GM04504 (cell line): ENCODE measurements around the gene BPTF.
"Not testable (repeated sequence)": the region's sequence is repeated elsewhere in the genome, so short reads cannot be mapped to it uniquely, and the experiment has no call there.

Experiments used
- DNase-seq: peaks from one replicate; pipeline ENCODE4 v3.0.0-alpha.2; 2012; ENCODE audit warnings: low read depth

The BPTF gene

DNA sequence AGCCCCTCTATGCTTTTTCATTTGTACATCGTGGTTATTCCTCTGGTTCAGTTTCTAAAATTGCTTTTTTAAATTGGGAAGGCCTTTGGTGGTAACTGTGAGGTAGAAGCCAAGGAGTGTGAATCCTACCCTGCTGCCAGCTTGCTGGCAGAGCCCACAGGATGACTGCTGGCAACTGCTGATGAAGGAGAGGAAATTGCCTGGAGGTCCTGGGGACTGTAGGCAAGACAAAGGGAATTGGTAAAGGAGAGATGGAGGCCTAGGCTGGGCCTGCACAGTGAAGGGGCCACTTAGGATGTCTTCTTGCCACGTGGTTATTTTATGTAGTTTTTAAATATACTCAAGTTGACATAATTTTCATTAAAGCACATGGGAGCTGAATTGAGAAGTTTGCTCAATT lies 155.2 kb downstream of the BPTF start:
- no peak for DNase-seq

DNA sequence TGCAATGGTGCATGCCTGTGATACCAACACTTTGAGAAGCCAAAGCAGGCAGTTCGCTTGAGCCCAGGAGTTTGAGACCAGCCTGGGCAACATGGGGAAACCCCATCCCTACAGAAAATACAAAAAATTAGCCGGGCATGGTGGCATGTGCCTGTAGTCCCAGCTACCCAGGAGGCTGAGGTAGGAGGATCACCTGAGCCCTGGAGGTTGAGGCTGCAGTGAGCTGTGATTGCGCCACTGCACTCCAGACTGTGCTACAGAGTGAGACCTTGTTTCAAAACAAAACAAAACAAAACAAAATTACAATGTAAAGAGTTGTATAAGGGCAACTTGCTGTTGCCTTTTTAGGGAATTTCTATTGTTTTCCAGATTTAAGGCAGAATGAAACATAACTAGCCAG lies 155.6 kb downstream of the BPTF start:
- not testable (repeated sequence) for DNase-seq

DNA sequence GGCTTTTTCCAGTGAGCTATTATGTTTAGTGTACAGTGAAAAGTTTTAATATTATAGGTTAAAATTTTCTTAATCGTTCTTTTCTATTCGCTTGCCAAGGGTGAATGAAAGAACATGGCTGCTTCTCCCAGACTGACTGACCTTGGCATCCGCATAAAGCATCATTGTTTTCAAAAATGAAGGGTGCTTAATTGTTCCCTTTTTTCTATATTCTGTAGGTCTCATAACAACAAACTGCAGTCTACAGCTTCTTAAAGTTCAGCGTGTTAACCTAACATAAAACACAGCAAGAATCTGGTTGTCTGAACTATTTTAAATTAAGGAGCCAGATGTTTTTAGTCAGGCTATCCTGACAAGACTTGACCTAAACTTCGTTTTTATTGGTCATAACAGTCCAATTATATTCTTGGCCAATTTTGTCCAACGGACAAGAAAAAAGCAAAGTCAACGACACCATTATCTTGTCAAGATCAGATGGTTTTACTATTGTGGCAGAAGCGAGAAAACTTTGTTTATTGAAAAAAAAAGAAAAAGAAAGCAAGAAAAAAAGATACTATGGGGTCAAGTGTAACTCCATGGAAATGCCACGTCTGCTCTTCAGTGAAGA lies 156.8 kb downstream of the BPTF start:
- no peak for DNase-seq

DNA sequence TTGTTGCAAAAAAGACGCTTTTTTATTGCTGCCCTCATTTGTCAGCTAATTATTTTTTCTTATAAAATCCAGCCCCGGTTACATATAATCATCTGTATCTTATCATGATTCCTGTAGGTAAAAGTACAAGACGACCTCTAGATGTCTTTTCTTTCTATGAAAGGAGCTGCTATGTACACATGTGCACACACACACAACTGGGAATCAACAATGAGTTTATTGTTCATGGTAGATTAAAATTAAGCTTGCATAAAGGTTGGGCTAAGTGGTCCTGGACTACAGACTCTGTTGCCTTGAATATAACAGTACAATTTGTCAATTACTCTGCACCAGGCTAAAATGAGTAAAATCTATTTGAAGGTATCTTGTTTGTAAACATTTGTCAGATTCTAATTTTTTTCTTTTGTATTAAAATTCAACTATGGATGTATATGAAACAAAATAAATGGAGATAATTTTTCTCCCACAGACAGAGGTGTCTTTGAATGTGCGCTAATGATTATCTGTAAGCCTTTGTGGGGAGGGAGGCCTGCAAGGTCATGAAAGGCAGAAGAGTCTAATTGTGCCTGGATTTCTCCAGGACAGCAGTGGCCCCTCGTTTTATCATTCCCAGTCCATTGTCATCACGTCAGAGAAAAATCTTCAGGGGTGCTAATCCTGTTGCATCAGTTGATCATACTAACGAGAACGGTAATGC lies 157.5 kb downstream of the BPTF start:
- no peak for DNase-seq

DNA sequence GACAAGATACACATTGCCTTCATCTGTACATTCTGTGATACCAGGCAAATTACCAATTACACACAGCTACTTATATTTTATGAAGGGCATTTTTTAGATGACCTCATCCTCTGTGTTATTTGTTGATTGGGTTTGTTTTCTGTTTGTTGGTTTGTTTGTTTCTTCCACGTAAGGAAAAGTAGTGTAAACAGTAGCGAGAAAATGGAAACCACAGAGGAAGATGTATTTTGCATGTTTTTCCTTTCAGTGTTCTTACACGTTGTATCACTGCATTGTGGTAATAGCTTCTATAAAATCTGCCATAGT lies 158.0 kb downstream of the BPTF start:
- DNase-seq: no peak

DNA sequence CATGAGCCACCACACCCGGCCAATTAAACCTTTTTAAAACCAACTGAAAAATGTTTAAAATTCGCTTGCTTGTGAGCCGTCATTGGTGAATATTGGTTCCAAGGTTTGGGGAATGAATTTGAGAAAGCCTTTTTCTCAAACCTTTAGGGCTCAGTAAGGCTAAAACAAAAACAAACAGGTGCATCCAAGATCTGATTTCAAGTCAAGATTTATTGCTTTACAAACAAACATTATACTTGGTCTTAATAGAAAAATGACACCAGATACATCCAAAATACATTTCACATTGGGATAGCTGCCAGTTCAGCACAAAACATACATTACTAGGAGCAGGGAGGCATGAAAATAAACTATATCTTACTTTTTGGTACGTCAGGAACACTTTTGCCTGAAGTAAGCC lies 165.6 kb downstream of the BPTF start:
- DNase-seq: no peak

DNA sequence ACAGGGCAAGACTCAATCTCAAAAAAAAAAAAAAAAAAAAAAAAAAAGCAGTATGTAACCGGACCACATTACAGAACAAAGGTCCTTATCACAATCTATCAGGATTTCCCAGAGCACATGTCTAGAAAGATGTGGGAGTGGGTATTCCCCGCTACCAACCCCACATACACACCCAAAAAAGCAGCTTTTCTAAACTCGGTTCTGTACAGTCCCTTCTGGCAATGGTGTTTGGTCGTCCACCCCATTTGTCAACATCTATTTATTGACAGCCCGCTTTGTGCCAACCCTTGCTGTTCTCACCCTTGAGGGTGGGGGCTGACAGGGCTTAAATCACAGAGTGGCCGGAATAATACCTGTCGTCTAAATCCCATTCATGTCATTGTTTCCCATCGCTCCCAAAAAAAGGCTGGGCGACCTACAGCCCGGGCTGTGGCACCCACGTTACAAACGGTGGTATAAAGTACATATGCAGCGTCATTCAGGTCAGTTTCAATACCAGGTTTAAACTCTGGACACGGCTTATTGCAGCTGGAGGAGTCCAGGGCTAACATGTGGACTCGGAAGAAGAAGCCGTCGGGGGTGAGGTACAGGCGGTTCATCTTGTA lies 167.3 kb downstream of the BPTF start:
- no peak for DNase-seq

DNA sequence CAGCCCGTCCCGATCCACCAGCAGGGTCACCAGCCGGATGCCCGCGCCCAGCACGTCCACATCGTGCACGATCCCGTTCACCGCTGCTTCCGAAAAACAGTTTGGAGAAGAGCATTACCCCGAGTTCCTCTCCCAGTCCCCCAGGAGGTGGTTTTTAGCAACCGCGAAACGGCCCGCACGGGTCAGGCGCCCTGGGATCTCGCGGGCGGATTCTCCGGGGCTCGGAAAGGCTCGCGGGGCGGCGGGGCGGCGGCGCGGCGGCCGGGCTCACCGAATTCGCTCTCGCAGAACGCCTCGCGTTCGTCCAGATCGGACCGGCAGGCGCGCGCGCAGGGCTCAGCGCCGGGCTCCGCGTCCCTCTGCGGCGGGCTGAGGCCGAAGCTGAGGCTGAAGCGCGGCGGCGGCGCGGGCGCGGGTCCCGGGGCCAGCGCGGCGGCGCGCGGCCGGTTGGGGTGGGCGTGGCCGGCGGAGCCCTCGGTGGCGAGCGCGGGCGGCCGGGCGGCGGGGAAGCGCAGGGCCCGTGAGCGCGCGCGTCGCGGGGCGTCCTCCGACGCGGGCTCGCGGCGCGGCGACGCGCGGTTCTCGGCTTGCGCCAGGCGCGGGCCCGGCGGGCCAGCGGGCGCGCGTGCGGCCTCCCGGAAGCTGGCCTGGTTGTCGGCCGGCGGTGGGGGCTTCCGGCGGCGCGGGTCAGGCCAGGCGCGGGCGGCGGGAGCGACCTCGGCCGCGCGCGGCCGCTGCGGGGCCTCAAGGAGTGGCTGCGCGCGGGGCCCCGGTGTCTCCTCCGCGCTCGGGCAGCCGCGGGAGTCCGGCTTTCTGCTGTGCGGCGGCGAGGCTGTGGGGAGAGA lies 168.1 kb downstream of the BPTF start:
- DNase-seq: peak; percentile 69

DNA sequence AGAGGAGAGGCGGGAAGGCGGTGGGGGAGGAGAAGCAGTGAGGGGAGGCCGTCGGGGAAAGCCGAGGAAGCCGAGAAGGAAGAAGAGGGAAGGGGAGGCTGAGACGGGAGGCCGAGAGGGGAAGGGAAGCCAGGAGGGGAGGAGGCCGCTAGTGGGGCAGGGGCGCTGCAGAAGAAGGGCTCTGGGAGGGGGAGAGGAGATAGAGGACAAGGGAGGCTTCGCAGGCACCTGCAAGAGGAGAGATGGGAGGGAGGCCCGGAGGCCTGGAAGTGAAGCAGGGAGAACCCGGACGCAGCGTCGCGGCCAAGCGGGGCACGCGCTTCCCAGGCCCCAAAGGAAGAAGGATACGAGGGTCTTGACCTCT lies 168.7 kb downstream of the BPTF start:
- no peak for DNase-seq

DNA sequence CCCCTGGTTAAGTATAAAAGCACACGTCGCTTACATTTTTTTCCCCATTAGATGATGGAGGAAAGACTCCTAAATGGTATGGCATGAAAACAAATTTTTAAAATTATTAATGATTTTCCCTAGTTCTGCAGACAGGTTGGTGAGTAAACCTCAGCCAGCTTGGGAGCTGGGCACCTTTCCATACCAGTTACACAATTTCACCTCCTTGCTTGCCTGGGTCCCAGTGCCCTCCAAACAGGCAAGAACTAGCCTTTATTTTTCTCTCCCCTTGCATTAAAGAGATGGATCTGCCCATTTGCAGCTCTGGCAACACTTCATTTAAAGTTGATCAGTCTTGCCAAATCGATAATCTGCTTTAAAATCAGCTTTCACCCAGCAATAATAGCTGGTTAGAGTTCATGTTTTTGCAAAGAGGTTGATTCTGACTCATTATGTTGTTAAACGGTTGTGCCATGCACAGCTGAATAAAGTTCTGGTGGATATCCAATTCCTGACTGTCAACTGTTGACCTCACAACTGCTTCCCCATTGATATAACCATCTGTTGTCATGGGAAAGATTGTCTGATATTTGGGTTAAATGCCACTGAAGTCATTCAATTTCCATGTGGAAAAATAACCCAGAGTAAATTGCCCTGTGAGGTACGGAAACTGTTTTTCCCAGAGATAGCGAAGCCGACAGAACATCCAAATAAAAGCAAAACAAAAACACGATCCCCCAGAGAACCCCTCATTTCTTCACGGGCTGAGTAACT lies 169.7 kb downstream of the BPTF start:
- DNase-seq: peak; percentile 74

DNA sequence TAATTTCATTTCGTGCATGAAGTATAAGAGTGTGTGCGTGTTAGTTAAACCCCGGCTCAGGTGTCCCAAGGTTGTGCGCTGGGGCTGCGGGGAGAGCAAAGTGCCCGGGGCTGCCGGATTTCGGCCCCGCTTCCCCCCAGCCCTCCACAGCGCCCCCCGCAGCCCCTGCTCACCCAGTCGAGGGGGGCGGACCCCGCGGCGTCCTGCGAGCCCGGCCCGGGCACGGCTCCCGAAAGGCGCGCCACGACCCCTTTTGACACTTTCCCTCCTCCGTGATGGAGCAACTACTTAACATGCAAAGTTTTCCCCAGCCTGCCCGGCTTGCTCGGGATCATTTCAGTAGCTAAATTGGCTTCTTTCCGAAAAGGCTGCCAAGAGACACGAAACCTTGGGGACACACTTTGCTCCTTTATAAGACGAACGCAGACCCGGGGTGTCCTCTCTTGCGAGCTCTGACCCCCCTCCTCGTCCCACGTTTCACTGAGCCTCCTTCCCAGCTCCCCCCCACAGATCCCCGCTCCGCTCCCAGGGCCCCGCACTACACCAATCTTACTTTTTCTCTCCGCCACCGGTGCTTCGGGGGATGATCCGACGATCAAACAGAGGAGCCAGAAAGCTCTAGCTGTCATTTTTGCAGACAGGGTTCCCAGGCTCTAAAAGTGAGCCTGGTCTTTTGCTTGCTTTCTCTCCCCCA lies 170.4 kb downstream of the BPTF start:
- DNase-seq: no peak

DNA sequence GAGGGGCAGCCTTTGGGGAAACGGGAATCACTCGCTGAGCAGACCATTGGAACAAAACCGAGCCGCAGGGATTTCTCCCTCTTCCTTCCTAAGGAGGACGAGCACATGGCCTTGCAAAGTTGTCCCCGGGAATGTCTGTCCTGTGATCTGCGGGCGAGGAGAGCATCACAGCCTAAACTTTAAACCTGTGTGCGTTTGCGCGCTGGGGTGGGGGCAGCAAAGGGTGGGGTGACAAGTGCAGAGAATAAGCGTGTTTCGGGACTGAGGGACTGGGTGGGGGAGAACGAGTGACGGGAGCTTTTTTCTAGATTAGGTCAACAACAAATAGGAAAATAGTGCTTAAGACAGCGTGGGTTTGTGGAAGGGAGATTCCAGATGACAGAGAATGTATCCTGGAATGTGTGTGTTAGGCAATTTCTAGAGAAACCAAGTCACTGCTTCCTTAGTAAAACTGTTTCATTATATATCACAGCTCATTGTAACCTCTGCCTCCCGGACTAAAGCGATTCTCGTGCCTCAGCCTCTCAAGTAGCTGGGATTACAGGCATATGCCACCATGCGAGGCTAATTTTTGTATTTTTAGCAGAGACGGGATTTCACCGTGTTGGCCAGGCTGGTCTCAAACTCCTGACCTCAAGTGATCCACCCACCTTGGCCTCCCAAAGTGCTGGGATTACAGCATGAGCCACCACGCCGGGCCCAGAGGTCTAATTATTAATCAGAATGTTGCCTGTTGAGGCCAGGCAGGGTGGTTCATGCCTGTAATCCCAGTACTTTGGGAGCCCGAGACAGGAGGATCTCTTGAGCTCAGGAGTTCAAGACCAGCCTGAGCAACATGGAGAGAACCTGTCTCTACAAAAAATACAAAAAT lies 171.2 kb downstream of the BPTF start, which contains the start of gene C17orf58:
Gene C17orf58, minus strand, starts transcription at position 169 of the 871 bp plus-strand sequence. CDS start 271 bp downstream, outside the sequence.
- DNase-seq: not testable (repeated sequence)

DNA sequence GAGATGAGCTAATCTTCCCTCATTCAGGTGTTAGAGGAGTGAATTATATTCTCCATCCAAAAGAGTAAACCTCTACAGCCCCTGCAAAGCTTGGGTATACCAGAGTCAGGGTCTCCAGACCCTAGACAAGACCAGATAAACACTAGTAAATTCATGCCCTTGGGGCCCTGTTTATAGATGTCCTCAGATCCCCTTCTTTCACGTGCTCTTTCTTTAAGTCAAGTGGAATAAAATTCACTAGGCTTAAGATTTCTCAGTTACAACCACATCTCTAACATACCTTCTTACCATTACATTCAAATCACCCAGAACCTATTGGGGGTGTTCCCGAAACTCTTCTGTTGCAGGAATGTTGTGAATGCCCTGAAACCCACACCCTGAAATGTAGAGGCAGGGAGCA lies 173.2 kb downstream of the BPTF start:
- no peak for DNase-seq

DNA sequence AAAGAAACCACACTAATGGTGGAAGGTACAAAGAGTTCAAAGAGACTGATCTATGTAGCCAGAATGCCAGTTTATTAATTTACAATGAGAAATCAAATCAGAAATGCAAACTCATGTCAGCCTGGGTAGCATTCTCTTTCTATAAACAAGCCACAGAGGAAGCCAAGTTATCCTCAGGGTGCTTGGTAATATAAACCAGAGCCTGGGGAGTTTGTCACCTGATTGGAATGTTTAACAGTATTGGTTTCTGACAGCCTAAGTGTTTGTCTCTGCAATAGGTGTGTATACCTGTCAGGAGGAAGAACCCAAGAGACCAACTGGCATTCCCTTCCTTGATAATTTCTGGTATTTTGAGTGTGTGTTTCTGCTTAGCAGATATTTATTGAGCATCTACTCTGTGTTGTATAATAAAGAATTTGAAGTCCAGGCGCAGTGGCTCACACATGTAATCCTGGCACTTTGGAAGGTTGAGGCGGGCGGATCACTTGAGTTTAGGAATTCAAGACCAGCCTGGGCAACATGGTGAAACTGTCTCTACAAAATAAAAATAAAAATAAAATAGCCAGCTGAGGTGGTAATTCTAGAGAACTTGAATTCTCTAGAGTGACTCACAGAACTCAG lies 174.1 kb downstream of the BPTF start:
- DNase-seq: no peak

DNA sequence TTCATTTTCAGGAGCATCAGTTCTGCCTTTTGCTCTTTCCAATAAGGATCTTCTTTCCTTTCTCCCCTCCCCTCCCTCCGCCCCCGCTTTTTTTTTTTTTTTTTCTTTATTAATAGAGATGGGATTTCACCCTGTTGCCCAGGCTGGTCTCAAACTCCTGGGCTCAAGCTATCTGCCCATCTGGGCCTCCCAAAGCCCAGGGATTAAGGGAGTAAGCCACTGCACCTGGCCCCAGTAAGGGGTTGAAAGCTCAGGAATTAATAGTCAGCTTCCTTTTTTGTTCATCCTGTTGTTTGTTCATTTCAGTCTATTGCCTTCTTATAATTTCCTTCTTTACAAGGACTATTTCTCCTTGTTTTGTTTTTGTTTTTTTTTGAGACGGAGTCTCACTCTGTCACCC lies 178.9 kb downstream of the BPTF start:
- DNase-seq: no peak

DNA sequence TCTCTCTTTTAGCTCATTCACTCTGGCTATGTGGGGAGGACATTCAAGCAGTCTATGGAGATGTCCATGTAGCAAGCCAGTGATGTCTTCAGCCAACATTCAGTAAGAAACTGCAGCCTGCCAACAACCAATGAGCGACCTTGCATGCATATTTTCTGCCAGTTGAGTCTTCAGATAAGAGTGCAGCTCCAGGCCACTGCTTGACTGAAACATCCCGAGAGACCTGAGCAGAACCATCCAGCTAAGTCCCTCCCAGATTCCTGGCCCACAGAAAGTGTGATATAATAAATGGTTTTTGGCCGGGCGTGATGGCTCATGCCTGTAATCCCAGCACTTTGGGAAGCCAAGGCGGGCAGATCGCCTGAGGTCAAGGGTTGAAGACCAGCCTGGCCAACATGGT lies 181.5 kb downstream of the BPTF start:
- DNase-seq: no peak

DNA sequence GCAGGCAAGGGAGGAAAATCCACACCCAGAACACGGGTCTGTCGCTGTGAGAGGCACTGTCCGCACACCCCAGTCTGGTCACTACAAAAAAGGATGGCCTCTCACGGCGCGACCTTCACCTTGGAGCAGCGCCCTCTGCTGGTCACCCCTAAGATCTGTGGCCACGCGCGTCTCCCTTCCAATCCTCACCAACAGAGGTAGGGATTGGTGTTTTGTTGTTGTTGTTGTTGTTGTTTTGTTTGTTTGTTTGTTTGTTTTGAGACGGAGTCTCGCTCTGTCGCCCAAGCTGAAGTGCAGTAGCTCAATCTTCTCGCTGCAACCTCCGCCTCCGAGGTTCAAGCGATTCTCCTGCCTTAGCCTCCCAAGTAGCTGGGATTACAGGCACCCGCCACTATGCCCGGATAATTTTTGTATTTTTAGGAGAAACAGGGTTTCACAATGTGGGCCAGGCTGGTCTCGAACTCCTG lies 185.9 kb downstream of the BPTF start:
- DNase-seq: no peak

DNA sequence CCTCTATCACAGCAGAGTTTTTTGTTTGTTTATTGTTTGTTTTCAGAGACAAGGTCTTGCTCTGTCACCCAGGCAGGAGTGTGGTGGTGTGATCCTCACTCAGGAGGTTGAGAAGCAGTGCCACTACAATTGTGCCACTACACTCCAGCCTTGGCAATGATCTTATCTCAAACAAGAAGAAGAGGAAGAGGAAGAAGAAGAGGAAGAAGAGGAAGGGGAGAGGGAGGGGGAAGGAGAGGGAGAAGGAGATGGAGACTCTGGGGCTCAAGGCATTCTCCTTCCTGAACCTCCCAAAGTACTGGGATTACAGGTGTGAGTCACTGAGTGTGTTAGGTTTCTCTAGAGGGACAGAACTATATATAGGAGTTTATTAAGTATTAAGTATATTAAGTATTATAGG lies 188.1 kb downstream of the BPTF start:
- DNase-seq: no peak

DNA sequence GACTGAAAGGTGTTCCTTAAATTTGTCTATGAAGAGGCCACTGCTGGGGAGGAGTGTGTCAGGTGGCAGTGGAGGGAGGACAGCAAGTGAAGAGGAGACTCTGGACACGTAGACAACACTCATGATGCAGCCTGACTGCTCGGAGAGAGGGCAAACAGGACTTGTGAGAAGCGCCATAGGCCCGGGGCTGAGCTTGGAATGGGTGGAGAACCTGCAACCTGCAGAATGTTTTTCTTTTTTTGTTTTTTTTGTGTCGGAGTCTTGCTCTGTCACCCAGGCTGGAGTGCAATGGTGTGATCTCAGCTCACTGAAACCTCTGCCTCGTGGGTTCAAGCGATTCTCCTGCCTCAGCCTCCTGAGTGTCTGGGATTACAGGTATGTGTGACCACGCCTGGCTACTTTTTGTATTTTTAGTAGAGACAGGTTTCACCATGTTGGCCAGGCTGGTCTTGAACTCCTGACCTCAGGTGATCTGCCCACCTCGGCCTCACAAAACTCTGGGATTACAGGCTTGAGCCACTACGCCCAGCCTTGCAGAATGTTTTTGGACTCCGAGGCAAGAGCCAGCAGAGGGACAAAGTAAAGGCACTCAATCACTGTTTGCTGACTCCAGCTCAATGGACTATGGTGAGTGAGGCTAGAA lies 189.9 kb downstream of the BPTF start:
- DNase-seq: no peak
